Thyroid gland (tissue), 4 donors: ENCODE data around the gene CFAP157.

Experiments
- CTCF ChIP-seq, 6 experiments: fragments of 200-600 bp in 3 of 6; fragments of 450-650 bp in 3 of 6; sonication (generic) in 3 of 6; IDR thresholded peaks; one replicate each; pipeline ENCODE4 v1.5.1; 2016 to 2019; ENCODE audit warnings: antibody characterized with exemption in 6 of 6, mild to moderate bottlenecking in 2 of 6, inconsistent platforms in 1 of 6, moderate library complexity in 1 of 6
- POLR2A ChIP-seq, 2 donors: fragments of 450-650 bp; IDR thresholded peaks; one replicate each; pipeline ENCODE4 v1.6.1; 2017; ENCODE audit warnings: antibody characterized with exemption in 2 of 2, mild to moderate bottlenecking in 2 of 2, moderate library complexity in 1 of 2

GRCh38 chr9:127700140-127700539 is 6.6 kb upstream of the CFAP157 start:
- TF ChIP-seq CTCF (IDR thresholded peaks at IDR 0.05) (no peak), POLR2A (IDR thresholded peaks at IDR 0.05) (no peak)
